ENCODE measurements around the gene KCND3.

DNA sequence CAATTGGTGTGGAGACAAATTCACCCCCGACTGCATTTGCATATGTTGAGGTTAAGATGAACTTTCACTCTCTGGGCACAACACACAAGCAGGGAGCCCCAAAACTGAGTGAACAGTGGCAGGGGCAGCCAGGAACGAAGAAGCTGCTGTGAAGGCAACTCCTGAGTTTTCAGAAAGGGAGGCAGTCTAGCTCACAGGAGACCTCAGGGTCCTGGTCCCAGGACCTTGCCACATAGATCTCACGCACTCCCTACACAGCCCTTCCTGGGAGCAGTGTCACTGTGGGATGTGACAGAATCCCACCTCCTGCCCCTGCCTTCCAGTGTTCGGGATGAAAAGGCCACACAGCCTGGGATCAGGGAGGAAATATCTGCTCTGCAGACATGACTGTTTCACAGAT, 60.9 kb downstream of the KCND3 start:
- TF ChIP-seq GATA2 (IDR thresholded peaks at IDR 0.05; ENCODE audit: low read depth, low read length) = no peak
- TF ChIP-seq GATA3 (IDR thresholded peaks at IDR 0.05; ENCODE audit: low read depth, low read length) = no peak
